IPS DF 4.7 (cell line): ENCODE results near the gene GMPPA.
A peak's percentile ranks its signal among the peaks of the same experiment; 100 is the strongest.

Experiments used
- DNase-seq: peaks from one replicate; pipeline ENCODE4 v3.0.0-alpha.2; 2013; ENCODE audit warnings: low spot score; ENCODE audit errors: extremely low read depth

Gene GMPPA

DNA sequence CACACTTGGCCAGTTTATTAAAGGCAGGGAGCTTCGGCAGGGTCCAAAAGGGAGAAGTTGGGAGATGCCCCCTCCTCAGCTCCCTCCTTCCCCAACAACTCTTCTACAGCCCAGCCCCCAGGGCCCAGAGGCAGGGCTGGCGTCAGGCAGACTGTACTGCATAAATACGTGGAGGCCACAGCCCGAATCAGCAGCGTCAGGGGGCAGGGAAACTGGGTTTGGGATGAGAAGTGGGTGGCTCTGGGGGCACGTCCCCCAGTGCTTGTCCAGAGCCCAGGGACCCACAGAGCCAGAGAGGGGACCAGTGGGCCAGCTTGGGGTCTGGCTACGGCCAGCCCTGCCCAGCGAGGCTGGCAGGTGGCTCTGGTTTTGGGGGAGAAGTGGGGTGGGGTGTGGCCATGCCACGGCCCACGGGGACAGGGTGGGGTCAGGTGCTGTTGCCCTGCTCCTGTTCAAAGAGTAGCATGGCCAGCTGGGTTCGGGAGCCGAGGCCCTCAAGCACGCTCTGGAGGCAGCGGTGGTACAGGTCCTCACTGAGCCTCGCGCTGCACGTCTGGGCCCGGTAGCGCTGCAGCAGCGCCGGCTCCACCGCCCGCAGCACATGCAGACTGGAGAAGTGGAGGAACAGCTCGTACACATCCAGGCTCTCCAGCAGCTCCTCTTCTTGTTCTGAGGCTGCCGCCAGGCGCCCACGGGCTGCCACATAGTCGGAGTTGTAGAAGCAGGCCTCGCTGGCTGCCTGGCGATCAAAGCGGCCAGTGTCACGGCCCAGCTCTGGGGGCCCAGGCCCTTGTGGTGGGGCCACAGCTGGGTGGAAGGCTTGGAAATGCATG, 40.5 kb downstream of the GMPPA start:
- no peak for DNase-seq

DNA sequence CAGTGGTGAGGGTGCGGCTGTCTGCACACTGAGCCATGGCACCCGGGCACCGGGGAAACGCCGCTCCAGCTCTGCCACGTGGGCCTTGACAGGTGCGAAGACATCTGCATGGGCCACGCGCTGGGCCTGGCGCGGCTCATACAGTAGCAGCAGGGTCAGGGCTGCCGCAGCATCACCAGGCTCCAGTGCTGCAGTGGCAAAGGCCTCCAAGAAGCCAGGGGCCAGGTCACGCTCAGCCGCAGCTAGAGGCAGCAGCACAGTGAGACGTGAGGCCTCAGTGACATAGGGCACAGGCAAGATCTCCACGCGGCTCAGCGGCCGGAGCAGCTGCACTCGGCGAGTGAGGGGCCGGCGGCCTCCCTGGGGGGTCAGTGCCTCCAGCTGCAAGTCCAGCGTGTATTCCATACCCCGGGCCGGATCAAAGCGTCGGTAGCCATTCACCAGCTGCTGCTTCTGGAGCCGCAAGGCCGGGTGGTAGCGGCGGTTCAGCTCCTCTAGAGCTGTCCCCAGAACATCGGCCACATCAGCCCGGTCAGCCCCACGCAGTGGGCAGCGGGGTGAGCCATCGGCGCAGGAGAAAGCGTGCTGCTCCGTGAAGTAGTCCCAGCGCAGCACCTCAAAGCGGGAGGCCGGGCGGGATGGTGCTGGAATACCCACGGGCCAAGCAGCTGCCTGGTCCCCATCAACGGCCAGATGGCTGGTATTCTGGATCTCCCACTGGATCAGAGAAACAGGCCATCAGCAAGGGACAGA, 41.4 kb downstream of the GMPPA start:
- no peak for DNase-seq

DNA sequence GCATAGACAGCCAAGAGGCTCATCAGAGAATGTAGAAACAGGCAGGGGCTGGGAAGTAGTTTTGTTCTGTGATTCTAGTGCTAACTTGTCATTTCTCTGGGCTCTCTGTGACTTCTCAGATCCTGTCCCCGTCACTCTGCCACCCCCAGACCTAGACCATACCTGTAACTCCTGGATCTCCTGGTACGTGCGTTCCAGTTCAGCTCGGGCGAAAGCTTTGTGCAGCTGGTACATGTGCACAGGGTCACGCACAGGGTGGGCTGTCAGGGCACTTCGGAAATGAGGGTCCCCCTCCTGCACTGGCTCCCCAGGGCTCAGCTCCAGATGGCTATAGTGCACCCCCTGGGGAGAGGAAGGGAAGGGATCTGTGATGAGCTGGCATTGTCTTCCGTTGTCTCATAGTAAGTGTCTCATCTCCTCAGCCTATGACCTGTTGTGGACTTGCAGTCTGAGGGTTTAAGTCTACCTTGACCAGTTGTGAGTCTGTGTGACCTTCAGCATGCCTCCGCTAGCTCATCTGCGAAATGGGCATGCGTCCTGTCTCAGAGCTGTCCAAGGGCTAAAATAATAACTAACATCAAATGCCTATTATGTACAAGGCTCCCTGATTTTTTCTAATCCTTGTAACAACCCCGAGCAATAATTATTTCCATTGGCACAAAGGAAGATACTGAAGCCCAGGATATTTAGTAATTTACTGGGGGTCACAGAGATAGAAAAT, 42.3 kb downstream of the GMPPA start:
- DNase-seq, result no peak

DNA sequence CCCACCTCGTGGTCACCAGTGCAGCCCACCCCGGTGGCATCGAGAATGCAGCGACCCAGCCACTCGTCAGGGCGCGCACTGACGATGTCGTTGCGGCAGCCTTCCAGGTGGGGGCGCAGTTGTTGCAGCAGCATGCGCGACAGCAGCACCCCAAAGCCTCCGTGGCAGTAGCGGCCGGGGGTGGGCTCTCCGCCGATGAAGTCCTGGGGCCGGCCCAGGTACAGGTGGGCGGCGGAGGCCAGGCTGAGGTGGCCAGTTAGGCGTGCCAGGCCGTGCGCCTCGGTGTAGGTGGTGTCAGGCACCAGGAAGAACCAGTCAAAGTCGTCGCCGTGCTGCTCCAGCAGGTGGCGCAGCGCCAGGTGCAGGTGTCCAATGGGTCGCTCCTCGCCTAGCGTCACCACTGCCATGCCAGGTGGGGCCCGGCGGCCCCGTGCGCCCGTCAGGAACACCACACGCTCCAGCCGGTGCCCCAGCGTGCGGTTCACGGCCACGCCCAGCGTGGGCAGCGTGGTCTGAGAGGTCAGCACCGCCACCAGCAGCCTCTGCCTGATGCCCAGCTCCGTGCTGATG, 43.0 kb downstream of the GMPPA start:
- peak; percentile 87 for DNase-seq

DNA sequence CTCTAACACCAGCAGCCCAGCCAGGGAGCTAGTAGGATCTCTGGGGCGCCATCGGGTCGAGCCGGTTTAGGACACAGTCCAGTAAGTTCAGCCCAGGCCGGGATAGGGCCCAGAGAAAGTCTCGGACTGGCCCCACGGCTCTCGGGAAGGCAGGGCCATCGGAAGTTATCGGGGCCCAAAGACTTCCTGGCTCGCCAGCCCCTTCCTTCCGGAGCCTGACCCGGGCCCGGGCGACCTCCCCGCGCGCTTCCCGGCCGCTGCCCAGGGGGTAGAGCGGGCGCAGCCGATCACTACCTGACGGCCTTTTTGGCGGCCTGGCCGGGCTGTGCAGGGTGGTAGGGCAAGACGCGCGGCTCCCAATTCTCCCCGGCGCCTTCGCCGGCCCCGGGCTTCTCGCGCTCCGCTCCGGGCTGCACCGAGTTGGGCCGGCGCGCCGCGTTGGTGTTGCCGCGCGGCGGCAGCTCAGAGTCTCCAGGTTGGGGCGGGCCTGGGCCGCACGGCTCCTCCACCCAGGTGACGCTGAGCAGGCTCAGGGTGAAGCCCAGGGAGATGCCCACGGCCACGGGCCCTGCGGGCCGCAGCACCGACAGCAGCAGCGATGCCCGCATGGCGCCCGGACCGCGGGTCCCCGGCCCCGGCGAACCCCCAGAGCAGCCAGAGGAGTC, 44.4 kb downstream of the GMPPA start:
- no peak for DNase-seq

DNA sequence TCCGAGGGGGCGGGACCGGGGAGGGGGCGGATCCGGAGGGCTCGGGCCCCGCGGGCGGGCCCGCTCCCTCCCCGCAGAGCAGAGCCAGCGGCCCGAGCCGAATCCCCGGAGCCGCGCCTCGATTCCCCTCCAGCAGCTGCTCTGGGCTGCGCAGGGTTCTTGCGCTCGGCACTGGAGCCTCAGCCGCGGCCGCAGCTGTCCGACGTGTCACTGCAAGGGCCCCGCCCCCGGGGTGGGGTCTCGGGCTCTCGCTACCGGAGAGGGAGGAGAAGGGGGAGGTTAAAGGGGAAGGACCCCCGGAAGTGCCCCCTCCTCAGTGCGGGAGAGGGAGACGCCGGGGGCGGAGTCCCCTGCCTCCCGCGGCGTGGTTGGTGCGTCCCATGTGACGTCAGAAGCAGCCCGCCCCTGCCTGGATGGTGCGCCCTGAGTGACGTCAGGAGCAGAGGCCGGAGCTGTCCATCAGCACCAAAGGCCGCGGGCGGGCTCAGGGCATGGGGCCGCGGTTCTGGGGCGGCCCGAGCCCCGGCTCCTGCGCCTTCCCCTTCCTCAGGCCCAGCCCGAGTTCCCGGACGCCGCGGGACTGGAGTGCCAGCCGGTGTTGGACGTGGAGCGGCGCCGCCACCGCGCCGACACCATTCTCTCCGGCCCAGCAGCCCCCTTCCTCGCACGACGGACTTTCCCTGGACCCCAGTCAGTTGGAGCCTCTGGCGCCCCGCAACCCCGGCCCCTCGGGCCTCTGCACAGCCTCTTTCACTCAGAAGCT, 45.1 kb downstream of the GMPPA start, which contains the start of the genes CHPF and TMEM198:
Gene CHPF, minus strand, starts transcription at position 214 of the 763 bp plus-strand sequence. CDS start 271 bp downstream, outside the sequence.
Gene TMEM198, plus strand, starts transcription at position 433 of the 763 bp plus-strand sequence. CDS start 700 bp downstream, outside the sequence.
- peak; percentile 80 for DNase-seq

DNA sequence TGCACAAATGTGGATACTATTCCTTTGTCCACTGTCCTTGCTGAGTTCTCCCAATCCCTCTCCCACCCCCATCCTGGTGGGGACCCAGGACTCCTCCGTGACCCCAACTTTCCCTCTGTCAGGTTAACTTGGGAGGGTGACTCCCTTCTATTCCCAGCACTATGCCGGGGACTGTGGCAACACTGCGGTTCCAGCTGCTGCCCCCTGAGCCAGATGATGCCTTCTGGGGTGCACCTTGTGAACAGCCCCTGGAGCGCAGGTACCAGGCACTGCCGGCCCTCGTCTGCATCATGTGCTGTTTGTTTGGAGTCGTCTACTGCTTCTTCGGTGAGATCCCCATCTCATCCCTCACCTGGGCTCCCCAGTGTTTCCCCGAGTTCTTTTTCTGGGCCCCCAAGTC, 45.9 kb downstream of the GMPPA start:
- DNase-seq, result no peak

GRCh38 chr2:219545295-219545942, 46.7 kb downstream of the GMPPA start:
- DNase-seq, result no peak

- DNase-seq, result no peak
These were observed 47.3 kb downstream of the GMPPA start for GRCh38 chr2:219545943-219546352.

- no peak for DNase-seq
These were observed 48.9 kb downstream of the GMPPA start for GRCh38 chr2:219547621-219548020.

DNA sequence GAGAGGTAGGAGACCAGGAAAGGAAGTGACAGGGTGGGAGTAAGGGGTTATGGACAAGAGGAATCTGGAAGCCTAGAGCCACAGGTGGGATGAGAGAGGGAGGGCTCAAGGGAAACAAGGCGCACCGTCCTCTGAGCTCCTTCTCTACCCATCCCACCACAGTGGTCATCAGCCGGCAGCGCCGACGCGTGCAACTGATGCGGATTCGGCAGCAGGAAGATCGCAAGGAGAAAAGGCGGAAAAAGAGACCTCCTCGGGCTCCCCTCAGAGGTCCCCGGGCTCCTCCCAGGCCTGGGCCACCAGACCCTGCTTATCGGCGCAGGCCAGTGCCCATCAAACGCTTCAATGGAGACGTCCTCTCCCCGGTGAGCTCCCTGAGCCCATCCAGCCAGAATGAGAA, 50.3 kb downstream of the GMPPA start:
- no peak for DNase-seq

GRCh38 chr2:219549619-219550018, 50.9 kb downstream of the GMPPA start:
- no peak for DNase-seq

- no peak for DNase-seq
These were observed 53.0 kb downstream of the GMPPA start for GRCh38 chr2:219551441-219552381.

DNA sequence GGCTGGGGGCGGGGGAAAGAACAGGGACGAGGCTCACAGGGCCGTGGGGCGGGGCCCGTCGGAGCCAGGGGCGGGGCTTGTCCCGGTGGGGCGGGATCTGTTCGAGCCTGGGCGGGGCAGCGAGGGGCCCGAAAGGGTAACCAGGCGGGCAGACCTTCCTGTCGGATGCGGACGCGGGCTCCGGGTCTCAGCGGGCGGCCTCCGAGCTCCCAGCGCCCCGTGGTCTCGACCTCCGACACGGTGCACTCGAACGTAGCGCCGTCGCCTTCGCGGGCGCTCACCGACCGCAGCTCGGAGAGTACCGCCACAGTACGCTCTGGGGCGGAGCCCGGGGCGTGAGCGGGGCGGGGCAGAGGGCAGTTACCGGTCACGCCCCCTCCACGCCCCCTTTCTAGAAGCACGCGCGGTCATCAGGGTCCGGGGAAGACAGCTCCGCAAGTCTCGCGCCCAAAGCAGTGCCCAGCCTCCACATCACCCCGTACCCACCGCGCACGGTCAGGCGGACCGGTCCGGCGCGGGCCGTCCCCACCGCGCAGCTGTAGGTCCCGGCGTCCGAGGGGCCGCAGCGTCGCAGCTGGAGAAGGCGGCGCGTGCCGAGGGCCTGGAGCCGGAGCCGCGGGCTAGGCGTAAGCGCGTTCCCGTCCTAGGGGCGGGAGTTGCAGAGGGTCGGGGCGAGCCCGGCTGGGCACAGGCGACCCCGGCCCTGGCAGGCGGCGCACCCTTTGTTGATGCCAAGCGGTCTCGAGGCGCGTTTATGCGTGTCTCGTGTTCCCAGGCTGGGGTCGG, 53.9 kb downstream of the GMPPA start:
- no peak for DNase-seq

DNA sequence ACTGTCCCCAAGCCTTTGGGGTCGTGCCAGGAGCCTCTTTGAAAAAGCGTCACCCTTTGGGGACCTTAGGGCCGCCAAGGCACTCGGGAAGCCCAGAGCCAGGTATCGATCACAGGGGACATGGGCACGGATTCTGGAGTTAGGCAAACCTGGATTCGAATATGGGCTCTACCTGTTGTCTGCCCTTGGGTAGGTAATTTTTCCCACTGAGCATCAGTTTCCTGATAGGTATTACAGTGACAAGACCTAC, 54.4 kb downstream of the GMPPA start:
- no peak for DNase-seq

DNA sequence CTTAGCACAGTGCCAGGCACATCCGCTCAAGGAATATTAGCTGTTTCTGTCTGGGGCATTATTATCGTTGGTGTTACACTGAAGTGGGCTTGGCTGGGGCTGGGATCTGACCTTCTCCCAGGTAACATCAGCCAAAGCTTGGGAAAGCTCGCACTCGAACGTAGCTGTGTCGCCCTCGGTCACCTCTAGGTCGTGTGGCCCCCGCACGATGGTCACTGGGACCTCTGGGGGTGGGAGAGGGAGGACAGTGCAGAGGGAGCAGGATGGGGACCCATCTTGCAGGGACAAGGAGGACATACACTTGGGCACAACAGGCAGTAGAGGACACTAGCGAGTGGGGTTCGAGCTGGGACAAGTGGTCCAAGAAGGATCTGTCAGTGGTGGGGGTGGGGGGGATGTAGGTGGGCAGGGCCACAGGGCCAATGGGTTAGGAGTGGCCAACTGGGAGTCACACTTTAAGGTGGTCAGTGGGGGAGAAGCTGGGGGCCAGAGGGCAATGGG, 54.8 kb downstream of the GMPPA start:
- no peak for DNase-seq

DNA sequence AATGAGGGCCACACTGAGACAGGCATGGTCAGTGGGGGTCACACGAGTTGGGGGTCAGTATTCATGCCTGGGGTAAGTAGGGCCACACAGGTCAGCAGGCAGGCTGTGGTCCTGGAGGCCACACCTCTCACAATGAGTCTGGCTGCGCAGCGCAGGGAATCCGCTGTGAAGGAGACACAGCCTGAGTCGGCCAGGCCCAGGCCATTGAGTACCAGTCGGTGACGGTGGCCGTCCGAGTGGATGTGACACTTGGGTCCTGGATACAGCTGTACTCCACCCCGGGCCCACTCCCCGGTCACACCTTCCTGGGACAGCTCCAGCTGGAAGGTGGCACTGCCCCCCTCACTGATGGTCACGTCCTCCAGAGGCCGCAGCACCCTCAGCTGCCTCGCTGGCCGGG, 55.7 kb downstream of the GMPPA start:
- no peak for DNase-seq

- no peak for DNase-seq
These were observed 57.3 kb downstream of the GMPPA start for GRCh38 chr2:219555956-219556355.
